HPDE6-E6E7 (cell line): ENCODE results near the gene MGMT.

Experiments used
- DNase-seq: peaks from one replicate; pipeline ENCODE4 v3.0.0; 2011; ENCODE audit warnings: missing footprints; ENCODE audit errors: extremely low spot score

The MGMT gene

GRCh38 chr10:129689671-129690071, 222.6 kb downstream of the MGMT start:
- no peak for DNase-seq

GRCh38 chr10:129690248-129691070, 223.4 kb downstream of the MGMT start:
- no peak for DNase-seq

- DNase-seq: no peak
Measured at GRCh38 chr10:129692695-129693094, 225.7 kb downstream of the MGMT start.

GRCh38 chr10:129693382-129693781, 226.3 kb downstream of the MGMT start:
- DNase-seq: no peak

GRCh38 chr10:129694184-129694583, 227.1 kb downstream of the MGMT start:
- no peak for DNase-seq

GRCh38 chr10:129694691-129695243, 227.7 kb downstream of the MGMT start:
- no peak for DNase-seq

GRCh38 chr10:129695671-129696070, 228.6 kb downstream of the MGMT start:
- no peak for DNase-seq

GRCh38 chr10:129696636-129697035, 229.6 kb downstream of the MGMT start:
- no peak for DNase-seq

- no peak for DNase-seq
Measured at GRCh38 chr10:129697463-129698247, 230.6 kb downstream of the MGMT start.

GRCh38 chr10:129699722-129700340, 232.8 kb downstream of the MGMT start:
- no peak for DNase-seq

GRCh38 chr10:129702605-129703004, 235.6 kb downstream of the MGMT start:
- DNase-seq: no peak

- no peak for DNase-seq
Measured at GRCh38 chr10:129703287-129704137, 236.5 kb downstream of the MGMT start.

- DNase-seq: no peak
Measured at GRCh38 chr10:129704225-129704624, 237.2 kb downstream of the MGMT start.

GRCh38 chr10:129704786-129705525, 237.9 kb downstream of the MGMT start:
- DNase-seq: no peak

GRCh38 chr10:129705676-129706075, 238.6 kb downstream of the MGMT start:
- no peak for DNase-seq

- DNase-seq: no peak
Measured at GRCh38 chr10:129706081-129706480, 239.0 kb downstream of the MGMT start.

- DNase-seq: no peak
Measured at GRCh38 chr10:129706523-129706922, 239.5 kb downstream of the MGMT start.

GRCh38 chr10:129707406-129708388, 240.7 kb downstream of the MGMT start:
- DNase-seq: no peak

GRCh38 chr10:129709101-129709500, 242.1 kb downstream of the MGMT start:
- no peak for DNase-seq
